Stimulated activated naive CD4-positive, alpha-beta T cell (primary cell): ENCODE measurements around the gene ITPR2.
"Not testable (repeated sequence)": the region's sequence is repeated elsewhere in the genome, so short reads cannot be mapped to it uniquely, and the experiment has no call there.

Experiments used
- DNase-seq, 6 experiments: peaks; one replicate each; lab custom pipeline; 2025; lab: John Stamatoyannopoulos, UW

The ITPR2 gene

GRCh38 chr12:26832822-26833742 is at the start of gene ITPR2:
TSS of gene ITPR2 (minus strand) at chr12:26833194. CDS start at chr12:26832781, 413 bp downstream.
- DNase-seq: peak; percentile 80 to 91 (median 88)

GRCh38 chr12:26880625-26881024 is 47.6 kb upstream of the ITPR2 start:
- no peak for DNase-seq

- DNase-seq: no peak
Measured at GRCh38 chr12:26878661-26879119, 45.7 kb upstream of the ITPR2 start.

DNA sequence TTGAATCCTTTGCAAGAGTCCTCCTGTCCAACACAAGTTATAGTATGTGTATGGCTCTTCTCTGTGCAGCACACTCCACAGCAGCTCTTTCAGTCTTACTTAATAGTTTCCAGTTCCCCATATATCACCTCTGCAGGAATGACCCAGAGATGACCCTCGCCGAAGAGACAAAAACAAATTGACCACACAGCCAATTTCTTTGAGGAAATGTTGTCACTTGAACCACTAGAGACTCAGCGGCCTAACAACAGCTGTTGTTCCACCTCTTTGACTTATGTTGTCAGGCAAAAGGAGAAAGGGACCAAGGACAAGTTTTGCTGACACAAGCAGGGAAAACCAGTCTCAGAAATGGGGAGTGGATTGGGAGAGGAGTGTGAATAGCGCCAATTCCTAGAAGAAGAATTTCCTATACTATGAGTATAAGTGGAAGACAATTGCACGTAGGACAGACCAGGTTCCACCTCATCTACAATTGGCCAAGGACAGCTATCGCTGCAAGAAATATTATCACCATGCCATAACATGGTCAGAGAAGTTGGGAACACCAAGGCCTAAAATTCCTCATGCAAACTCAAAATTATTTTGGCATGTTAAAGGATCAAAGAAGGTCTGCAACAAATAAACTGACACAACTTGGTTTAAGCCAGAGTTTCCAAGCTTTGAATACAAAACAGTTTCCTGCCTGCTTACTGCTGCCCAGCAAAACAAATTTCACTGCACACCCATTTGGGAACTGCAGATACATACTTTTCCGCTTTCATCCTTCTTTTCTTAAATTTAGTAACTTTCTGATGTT is 41.7 kb upstream of the ITPR2 start:
- DNase-seq: no peak

- no peak for DNase-seq
Measured at GRCh38 chr12:26872625-26873024, 39.6 kb upstream of the ITPR2 start.

GRCh38 chr12:26871985-26872384 is 39.0 kb upstream of the ITPR2 start:
- no peak for DNase-seq

DNA sequence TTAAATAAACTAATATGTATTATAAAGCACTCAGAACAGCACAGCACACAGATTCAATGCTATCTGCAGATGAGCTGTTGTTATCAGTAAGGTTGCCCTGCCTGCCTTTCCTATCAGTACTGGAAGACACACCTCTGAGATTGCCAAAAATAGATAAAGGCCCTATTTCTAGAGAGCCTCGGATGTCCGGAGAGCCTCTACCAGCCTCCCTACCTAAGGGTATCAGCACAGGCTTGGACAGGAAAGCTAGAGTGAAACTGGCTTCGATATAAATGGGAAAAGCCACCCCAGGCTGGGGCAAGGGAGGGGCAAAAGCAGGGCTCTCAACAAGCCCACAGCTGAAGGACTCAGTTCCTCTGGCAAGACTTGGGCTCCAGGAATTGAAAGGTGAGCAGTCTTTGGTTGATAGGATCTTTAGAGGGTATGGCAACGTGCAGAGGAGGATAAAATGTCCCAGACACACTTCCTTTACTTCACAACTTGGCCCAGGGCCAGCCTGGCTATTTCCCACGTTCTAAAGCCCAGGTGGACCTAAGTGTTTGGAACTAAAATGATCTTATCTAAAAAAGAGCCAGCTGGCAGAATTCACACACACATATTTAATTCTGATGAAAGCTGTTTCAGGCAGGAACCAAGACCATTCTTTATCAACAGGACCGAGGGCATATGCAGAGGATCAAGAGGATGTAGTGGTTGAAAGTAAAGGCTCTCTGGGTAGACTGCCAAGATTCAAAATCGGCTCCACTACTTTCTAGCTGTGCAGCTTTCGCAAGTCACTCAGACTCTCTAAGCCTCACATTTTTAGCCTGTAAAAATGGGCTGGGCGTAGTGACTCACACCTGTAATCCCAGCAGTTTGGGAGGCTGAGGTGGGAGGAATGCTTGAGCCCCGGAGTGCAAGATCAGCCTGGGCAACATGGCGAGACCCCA is 37.8 kb upstream of the ITPR2 start:
- no peak for DNase-seq

DNA sequence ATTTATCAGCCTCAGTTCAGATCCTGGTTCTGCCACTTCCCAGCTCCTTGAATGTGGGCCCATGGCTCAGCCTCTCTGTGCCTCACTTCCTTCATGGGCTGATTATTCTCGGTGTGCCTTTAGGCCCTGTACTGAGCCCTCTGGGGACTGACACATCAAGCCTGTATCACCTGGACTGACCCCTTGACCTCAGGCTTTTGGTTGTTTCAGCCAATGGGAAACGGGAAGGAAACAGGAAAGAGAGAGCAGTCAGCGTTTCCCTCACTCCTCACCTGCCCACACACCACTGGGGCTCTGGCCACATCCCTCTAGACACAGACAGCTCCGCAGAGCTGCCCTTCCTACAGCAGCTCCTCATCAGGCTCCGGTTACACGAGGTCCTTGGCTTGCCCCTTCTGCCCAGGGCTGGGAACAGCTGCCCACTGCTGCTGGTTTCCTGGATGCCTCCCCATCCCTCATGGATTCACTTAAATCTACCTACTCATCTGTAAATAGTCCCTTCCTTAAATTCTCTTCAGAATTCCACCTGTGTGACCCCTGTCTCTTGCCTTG is 37.0 kb upstream of the ITPR2 start:
- no peak for DNase-seq

DNA sequence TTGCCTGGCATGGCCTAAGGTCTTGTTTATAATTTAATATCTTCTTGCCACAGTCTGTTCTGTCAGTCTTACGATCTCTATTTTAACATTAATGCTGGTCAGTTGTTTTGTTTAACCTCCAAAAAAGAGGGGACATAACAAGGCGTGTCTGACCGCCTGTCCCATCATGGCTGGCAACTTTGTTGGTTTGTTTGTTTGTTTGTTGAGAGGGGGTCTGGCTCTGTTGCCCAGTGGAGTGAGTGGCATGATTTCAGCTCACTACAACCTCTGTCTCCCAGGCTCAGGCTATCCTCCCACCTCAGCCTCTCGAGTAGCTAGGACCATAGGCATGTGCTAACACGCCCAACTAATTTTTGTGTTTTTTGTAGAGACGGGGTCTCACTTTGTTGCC is 36.1 kb upstream of the ITPR2 start:
- DNase-seq: no peak

DNA sequence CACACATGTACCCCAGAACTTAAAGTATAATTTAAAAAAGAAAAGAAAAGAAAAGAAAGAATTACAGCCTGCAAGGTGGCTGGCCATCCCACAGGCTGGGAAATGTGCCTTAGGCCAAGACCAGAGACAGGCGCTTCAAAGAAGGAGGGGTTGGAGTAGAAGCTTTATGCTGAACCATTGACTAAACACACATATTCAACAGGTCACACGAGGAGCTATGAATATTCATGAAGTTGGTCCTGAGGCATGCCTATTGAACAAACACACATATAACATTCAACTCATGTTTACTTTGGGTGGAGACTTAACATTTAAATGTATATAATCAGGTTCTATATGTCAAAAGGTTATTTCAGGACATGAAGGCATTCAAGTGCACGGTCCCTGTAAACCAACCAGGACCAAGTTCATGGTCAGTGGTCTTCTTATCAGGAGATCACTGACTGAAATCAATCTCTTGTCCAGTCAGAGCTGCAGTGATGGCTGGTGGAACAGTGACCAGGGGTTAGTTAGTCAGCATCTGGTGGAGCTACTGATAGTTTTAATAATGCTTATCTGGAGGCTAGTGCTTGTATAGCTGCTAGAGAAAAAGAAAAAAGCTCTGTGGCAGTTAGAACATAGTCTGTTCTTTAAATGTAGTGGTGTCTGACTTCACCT is 35.6 kb upstream of the ITPR2 start:
- no peak for DNase-seq

GRCh38 chr12:26867080-26867479 is 34.1 kb upstream of the ITPR2 start:
- DNase-seq: peak in 2 of 6 experiments; percentile 7 to 8

DNA sequence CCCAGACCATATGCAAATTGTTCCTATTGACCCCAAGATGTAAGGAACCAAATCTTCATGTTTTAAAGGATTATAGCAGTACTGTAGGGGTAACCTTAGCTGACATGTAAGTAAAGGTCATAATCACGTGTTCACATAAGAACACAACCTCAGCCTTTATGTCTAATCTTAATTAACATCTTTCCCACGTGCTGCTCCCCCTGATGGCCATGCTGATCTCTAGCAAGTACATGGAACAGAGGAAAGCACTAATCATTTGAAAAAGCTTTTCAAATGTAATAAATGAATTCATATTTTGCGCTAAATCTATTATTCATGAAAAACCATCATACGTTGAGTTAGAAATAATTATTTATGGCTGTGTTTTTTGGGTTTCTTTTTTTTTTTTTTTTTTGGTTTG is 30.5 kb upstream of the ITPR2 start:
- no peak for DNase-seq

- DNase-seq: not testable (repeated sequence)
Measured at GRCh38 chr12:26862787-26863186, 29.8 kb upstream of the ITPR2 start.

DNA sequence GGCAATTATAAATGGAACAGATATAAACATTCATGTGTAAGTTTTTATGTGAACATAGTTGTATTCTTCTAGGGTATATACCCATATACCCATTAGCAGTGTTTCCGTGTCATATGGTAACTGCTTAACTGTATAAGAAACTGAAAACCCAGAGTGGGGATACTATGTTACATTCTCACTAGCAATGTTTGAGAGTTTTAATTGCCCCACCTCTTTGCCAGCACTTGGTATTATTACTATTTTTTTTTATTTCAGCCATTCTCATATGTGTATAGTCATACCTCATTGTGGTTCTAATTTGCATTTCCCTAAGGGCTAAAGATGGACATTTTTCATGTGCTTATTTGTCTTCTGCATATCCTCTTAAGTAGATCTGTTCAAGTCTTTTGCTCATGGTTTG is 28.7 kb upstream of the ITPR2 start:
- DNase-seq: no peak

DNA sequence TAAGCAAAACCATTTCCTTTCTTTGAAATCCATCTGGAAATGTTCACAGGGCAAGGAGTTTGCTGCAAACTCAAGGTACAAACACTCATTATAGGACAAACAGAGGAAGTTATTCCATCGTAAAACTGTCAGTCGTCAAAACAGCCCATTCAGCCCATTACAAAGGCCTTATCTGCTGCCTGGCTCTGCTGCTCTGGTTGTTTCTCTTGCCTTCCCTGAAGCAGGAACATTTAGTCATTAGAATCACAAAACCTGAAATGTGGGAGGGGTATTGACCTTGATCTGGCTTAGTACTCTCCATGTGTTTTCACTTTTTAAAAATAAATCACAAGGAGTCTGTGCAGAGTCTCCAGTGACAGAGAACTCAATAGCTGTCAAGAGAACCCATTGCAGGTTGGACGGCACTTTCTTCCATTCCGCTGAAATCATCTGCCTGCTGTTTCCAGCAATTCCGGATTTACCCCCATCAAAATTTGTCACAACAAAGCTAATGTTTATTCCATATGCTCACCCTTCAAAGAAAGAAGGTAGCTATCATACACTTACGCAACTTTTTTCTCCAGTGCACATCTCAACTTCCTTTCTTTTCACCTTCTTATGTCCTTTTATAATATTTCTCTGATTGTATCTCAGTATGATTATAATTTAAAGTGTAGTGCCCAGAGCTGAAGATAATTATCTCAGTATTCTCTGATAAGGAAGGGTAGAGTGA is 24.6 kb upstream of the ITPR2 start:
- no peak for DNase-seq

DNA sequence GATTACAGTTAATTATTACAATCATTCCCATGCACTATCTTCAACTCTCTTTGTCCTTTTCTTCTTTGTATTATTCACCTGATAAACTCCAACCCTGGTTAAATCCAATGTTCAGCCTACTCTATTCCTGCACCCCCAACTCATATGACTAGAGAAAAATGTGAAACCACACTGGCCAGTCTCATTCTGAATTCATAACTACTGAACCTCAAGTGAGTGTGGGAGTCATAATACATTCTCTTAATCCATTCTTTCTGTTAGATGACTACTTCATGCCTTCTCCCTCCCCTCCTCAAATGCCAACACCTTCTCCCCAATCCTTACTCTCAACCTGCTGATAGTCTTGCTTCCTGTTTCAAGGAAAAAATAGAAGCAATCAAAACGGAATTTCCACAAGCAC is 22.3 kb upstream of the ITPR2 start:
- no peak for DNase-seq

DNA sequence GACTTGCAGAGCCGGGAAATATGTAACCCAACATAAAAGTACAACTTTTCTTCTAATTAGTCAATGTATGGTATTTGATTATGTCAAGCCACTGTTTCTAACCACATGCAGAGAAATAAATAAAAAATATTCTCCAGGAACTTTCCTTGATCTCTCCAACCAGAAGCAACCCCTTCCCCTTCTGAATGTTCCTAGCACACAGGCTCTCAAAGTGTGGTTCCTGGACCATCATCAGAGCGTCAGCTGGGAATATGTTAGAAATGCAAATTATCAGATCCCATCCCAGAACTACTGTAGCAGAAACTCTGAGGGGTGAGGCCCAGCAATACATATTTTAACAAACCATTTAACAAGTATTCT is 21.0 kb upstream of the ITPR2 start:
- no peak for DNase-seq

GRCh38 chr12:26853303-26854030 is 20.5 kb upstream of the ITPR2 start:
- DNase-seq: peak; percentile 40 to 73 (median 50)

DNA sequence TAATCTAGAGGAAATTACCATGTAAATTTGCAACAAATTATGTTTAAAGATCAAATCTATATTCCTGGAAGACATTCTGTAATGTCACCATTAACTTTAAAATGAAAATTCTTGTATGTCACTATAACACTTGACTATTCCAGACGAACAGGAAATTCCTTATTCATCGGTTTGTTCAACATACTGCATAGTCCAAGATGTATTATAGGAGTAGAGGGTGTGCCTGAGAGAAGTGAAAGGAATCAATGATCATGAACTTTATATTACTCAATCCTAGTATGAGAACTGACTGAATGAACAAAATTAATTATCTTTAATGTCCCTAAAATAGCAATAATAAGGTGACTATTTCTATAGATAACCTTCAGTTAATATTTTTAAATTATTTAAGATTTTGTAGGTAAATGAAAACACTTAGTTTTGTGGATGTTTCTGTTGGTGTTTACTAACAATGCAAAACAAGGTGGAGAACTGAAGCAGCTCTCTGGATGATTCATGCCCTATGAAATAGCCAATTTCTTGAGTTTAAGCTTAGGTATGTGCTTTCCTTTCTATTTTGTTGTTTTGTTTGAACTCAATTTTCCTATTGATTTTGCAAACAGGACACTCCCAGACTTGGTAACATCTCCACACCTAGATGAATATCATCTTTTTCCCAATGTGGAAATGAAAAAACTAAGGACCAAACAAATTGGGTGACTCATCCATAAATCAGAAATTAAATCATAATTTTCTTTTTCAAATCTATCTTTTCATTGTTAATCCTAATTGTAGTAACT is 18.2 kb upstream of the ITPR2 start:
- no peak for DNase-seq
